ENCODE measurements around the gene ABRACL. TPM values are rescaled to one million over a fixed set of nuclear protein-coding genes. Genes with fewer than 3 reads are reported as not detected.

ABRACL gene
- total RNA-seq, 1 experiment from 2014 or later, result 123 TPM

GRCh38 chr6:139062932-139063646, 34.5 kb downstream of the ABRACL start:
- H3K4me3 Mint-ChIP-seq, result no peak overlapping the region
- no peak for TF ChIP-seq CTCF (conservative IDR thresholded peaks at IDR 0.05)
- Histone ChIP-seq H2AFZ (ENCODE audit: low read length) (no peak overlapping the region), H3K23ac (ENCODE audit: insufficient read length, low read depth, low read length) (no peak overlapping the region), H3K4me2 (ENCODE audit: insufficient read depth, insufficient read length, low read length) (no peak overlapping the region), H3K27me3 (ENCODE audit: insufficient read depth, low read length) (no peaks in the 10 kb centered on the region), H2BK5ac (ENCODE audit: insufficient read length, low read length) (no peak overlapping the region), H3K23me2 (ENCODE audit: insufficient read length, low read depth, low read length, poor library complexity, severe bottlenecking) (no peaks in the 10 kb centered on the region), H3K4ac (ENCODE audit: low read depth, low read length) (no peak overlapping the region), H2BK120ac (ENCODE audit: low read depth, low read length, poor library complexity, severe bottlenecking) (no peak overlapping the region), H2BK12ac (ENCODE audit: insufficient read length, low read depth, low read length) (no peak overlapping the region), H2AK5ac (ENCODE audit: insufficient read length, low read length) (no peak overlapping the region), H3T11ph (ENCODE audit: low read length) (no peak overlapping the region), H3K9ac (ENCODE audit: extremely low read depth, insufficient read length, low read length) (no peak overlapping the region), H4K91ac (ENCODE audit: insufficient read length, low read depth, low read length) (no peak overlapping the region), H2BK15ac (ENCODE audit: low read depth, low read length) (no peak overlapping the region), H3K18ac (ENCODE audit: insufficient read length, low read depth, low read length) (no peak overlapping the region), H3K9me3 (ENCODE audit: control insufficient read depth, low read depth, low read length) (no peaks in the 10 kb centered on the region), H3K4me1 (ENCODE audit: insufficient read depth, low read length) (no peaks in the 10 kb centered on the region), H3K79me1 (ENCODE audit: insufficient read depth, low read depth, low read length, poor library complexity, severe bottlenecking) (no peaks in the 10 kb centered on the region), H3K56ac (ENCODE audit: insufficient read length, low read depth, low read length) (no peak overlapping the region), H4K8ac (replicated peaks; ENCODE audit: insufficient read length, low read depth, low read length) (no peak overlapping the region), H2BK20ac (ENCODE audit: low read depth, low read length, poor library complexity, severe bottlenecking) (no peak overlapping the region), H3K27ac (ENCODE audit: insufficient read length, low read depth, low read length) (no peak overlapping the region), H4K5ac (ENCODE audit: insufficient read length, low read depth, low read length) (no peak overlapping the region), H4K20me1 (ENCODE audit: control insufficient read depth, insufficient read depth, insufficient read length) (no peaks in the 10 kb centered on the region), H3K14ac (ENCODE audit: insufficient read depth, low read length) (no peak overlapping the region), H3K79me2 (ENCODE audit: insufficient read depth, low read length) (no peaks in the 10 kb centered on the region)
- no CpG with 5 or more reads among the region's 1 CpG for WGBS (ENCODE audit: extremely low coverage, insufficient read length, low lambda C conversion rate)
- no peaks in the 10 kb centered on the region for H3K9me3 Mint-ChIP-seq
- H3K27ac Mint-ChIP-seq, result no peak overlapping the region
- H3K27me3 Mint-ChIP-seq (ENCODE audit: low read depth), result no peaks in the 10 kb centered on the region; the same call in 1 of the 2 replicates
- no peaks in the 10 kb centered on the region for H3K36me3 Mint-ChIP-seq (ENCODE audit: insufficient read depth in 1 of 3, low read depth in 3 of 3)
- peaks cover 5 to 7% of the 10 kb centered on the region in 2 experiments for H3K4me1 Mint-ChIP-seq
- no peak for DNase-seq
